ENCODE measurements around the gene EPS8L1.

The EPS8L1 gene

GRCh38 chr19:55112777-55113569 is 37.3 kb downstream of the EPS8L1 start:
- Histone ChIP-seq H3K4me1 (ENCODE audit: insufficient read depth, low read length) (peaks cover 39% of the 10 kb centered on the region), H3K4me3 (ENCODE audit: low read length) (no peak overlapping the region), H2AFZ (ENCODE audit: low read depth, low read length) (no peak overlapping the region), H3K36me3 (ENCODE audit: insufficient read depth, low read length) (peaks cover 25% of the 10 kb centered on the region), H3K27me3 (ENCODE audit: insufficient read depth, low read length) (no peaks in the 10 kb centered on the region), H3K9me3 (ENCODE audit: low read length) (no peaks in the 10 kb centered on the region)

DNA sequence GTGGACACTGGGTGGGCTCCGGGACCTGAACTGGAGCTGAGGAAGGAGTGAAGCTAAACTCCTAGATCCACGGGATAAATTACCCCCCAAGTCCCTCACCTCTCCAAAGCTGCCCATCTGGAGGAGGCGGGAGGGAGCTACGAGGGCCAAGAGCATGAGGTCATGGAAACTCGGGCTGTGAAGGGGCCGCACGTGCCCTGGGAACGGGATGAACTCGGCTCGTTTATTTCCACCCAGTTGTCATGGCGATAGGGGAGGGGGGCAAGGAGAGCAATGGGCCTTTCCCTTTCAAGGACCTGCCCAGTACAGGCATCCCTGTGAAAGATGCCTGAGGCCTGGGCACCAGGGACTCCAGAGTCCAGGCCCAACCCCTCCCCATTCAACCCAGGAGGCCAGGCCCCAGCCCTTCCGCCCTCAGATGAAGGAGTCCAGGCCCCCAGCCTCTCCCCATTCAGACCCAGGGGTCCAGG is 37.9 kb downstream of the EPS8L1 start:
- H3K27me3 ChIP-seq (ENCODE audit: insufficient read depth, low read length), result no peaks in the 10 kb centered on the region
- peaks cover 44% of the 10 kb centered on the region for H3K4me1 ChIP-seq (ENCODE audit: insufficient read depth, low read length)
- no peaks in the 10 kb centered on the region for H3K9me3 ChIP-seq (ENCODE audit: low read length)
- peaks cover 25% of the 10 kb centered on the region for H3K36me3 ChIP-seq (ENCODE audit: insufficient read depth, low read length)
- no peak overlapping the region for H3K4me3 ChIP-seq (ENCODE audit: low read length)
- H2AFZ ChIP-seq (ENCODE audit: low read depth, low read length), result no peak overlapping the region

DNA sequence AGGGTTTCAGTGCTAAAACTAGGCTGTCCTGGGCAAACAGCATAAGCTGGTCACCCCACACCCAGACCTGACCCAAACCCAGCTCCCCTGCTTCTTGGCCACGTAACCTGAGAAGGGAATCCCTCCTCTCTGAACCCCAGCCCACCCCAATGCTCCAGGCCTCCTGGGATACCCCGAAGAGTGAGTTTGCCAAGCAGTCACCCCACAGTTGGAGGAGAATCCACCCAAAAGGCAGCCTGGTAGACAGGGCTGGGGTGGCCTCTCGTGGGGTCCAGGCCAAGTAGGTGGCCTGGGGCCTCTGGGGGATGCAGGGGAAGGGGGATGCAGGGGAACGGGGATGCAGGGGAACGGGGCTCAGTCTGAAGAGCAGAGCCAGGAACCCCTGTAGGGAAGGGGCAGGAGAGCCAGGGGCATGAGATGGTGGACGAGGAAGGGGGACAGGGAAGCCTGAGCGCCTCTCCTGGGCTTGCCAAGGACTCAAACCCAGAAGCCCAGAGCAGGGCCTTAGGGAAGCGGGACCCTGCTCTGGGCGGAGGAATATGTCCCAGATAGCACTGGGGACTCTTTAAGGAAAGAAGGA is 39.0 kb downstream of the EPS8L1 start:
- Histone ChIP-seq H3K4me3 (ENCODE audit: low read length) (no peak overlapping the region), H3K9me3 (ENCODE audit: low read length) (no peaks in the 10 kb centered on the region), H2AFZ (ENCODE audit: low read depth, low read length) (no peak overlapping the region), H3K27me3 (ENCODE audit: insufficient read depth, low read length) (no peaks in the 10 kb centered on the region), H3K36me3 (ENCODE audit: insufficient read depth, low read length) (peaks cover 18% of the 10 kb centered on the region), H3K4me1 (ENCODE audit: insufficient read depth, low read length) (peaks cover 44% of the 10 kb centered on the region)

DNA sequence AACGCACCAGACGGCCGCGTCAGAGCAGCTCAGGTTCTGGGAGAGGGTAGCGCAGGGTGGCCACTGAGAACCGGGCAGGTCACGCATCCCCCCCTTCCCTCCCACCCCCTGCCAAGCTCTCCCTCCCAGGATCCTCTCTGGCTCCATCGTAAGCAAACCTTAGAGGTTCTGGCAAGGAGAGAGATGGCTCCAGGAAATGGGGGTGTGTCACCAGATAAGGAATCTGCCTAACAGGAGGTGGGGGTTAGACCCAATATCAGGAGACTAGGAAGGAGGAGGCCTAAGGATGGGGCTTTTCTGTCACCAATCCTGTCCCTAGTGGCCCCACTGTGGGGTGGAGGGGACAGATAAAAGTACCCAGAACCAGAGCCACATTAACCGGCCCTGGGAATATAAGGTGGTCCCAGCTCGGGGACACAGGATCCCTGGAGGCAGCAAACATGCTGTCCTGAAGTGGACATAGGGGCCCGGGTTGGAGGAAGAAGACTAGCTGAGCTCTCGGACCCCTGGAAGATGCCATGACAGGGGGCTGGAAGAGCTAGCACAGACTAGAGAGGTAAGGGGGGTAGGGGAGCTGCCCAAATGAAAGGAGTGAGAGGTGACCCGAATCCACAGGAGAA is 39.9 kb downstream of the EPS8L1 start:
- peak overlapping the region; percentile 87 for H3K4me3 ChIP-seq (ENCODE audit: low read length)
- no peaks in the 10 kb centered on the region for H3K27me3 ChIP-seq (ENCODE audit: insufficient read depth, low read length)
- H3K9me3 ChIP-seq (ENCODE audit: low read length), result no peaks in the 10 kb centered on the region
- H3K4me1 ChIP-seq (ENCODE audit: insufficient read depth, low read length), result peaks cover 44% of the 10 kb centered on the region
- H3K36me3 ChIP-seq (ENCODE audit: insufficient read depth, low read length), result peaks cover 10% of the 10 kb centered on the region
- no peak overlapping the region for H2AFZ ChIP-seq (ENCODE audit: low read depth, low read length)

- H3K36me3 ChIP-seq (ENCODE audit: insufficient read depth, low read length), result peaks cover 9% of the 10 kb centered on the region
- no peak overlapping the region for H2AFZ ChIP-seq (ENCODE audit: low read depth, low read length)
- peaks cover 44% of the 10 kb centered on the region for H3K4me1 ChIP-seq (ENCODE audit: insufficient read depth, low read length)
- peak overlapping the region; percentile 87 for H3K4me3 ChIP-seq (ENCODE audit: low read length)
- no peaks in the 10 kb centered on the region for H3K9me3 ChIP-seq (ENCODE audit: low read length)
- H3K27me3 ChIP-seq (ENCODE audit: insufficient read depth, low read length), result no peaks in the 10 kb centered on the region
Observed at GRCh38 chr19:55116232-55116858, 40.7 kb downstream of the EPS8L1 start.

GRCh38 chr19:55116859-55117662 is 41.4 kb downstream of the EPS8L1 start, which contains the start of gene PPP1R12C:
TSS of gene PPP1R12C (minus strand) at chr19:55117637. CDS start at chr19:55117543, 94 bp downstream.
- Histone ChIP-seq H3K27me3 (ENCODE audit: insufficient read depth, low read length) (no peaks in the 10 kb centered on the region), H3K9me3 (ENCODE audit: low read length) (no peaks in the 10 kb centered on the region), H2AFZ (ENCODE audit: low read depth, low read length) (peak within 1 kb of the TSS; percentile 88), H3K4me3 (ENCODE audit: low read length) (peak within 1 kb of the TSS; percentile 87), H3K4me1 (ENCODE audit: insufficient read depth, low read length) (peaks cover 44% of the 10 kb centered on the region), H3K36me3 (ENCODE audit: insufficient read depth, low read length) (peaks cover 5% of the 10 kb centered on the region)

- H3K4me3 ChIP-seq (ENCODE audit: low read length), result peak overlapping the region; percentile 87
- peak overlapping the region; percentile 88 for H2AFZ ChIP-seq (ENCODE audit: low read depth, low read length)
- H3K9me3 ChIP-seq (ENCODE audit: low read length), result no peaks in the 10 kb centered on the region
- no peaks in the 10 kb centered on the region for H3K36me3 ChIP-seq (ENCODE audit: insufficient read depth, low read length)
- no peaks in the 10 kb centered on the region for H3K27me3 ChIP-seq (ENCODE audit: insufficient read depth, low read length)
- H3K4me1 ChIP-seq (ENCODE audit: insufficient read depth, low read length), result peaks cover 42% of the 10 kb centered on the region
Observed at GRCh38 chr19:55117663-55118391, 42.2 kb downstream of the EPS8L1 start.

DNA sequence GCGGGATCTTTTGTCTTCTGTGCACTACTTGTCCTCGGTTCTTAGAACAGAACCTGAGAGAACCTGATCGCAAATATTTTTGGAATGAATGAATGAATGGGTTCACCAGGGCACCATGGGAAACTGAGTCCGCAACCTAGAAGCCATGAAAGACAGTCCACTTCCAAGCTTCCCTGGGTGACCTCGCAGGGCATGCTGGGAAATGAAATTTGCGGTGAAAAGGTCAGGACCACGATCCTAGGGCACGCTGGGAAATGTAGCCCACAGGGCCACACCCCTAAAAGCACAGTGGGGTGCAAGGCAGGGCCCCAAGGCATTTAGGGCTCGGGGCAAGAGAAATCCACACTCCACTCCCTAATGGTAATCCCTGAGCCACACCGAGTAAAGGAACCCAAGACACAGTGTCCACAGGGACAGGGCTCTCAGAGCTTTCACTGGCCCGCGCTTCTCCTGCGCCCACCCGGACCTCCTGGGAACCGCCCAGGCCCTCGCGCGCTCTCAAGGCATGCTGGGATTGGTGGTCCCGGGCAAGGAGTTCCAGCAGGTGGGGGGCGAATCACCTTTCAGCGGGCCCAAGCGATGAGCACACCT is 42.8 kb downstream of the EPS8L1 start:
- H3K9me3 ChIP-seq (ENCODE audit: low read length), result peaks cover 3% of the 10 kb centered on the region
- H3K36me3 ChIP-seq (ENCODE audit: insufficient read depth, low read length), result no peaks in the 10 kb centered on the region
- H3K4me3 ChIP-seq (ENCODE audit: low read length), result peak overlapping the region; percentile 82
- peaks cover 35% of the 10 kb centered on the region for H3K4me1 ChIP-seq (ENCODE audit: insufficient read depth, low read length)
- H3K27me3 ChIP-seq (ENCODE audit: insufficient read depth, low read length), result no peaks in the 10 kb centered on the region
- peak overlapping the region; percentile 88 for H2AFZ ChIP-seq (ENCODE audit: low read depth, low read length)

- H2AFZ ChIP-seq (ENCODE audit: low read depth, low read length), result no peak overlapping the region
- no peaks in the 10 kb centered on the region for H3K36me3 ChIP-seq (ENCODE audit: insufficient read depth, low read length)
- peaks cover 3% of the 10 kb centered on the region for H3K9me3 ChIP-seq (ENCODE audit: low read length)
Observed at GRCh38 chr19:55119053-55119452, 43.4 kb downstream of the EPS8L1 start.

GRCh38 chr19:55131421-55131820 is 55.8 kb downstream of the EPS8L1 start:
- no peak overlapping the region for H2AFZ ChIP-seq (ENCODE audit: low read depth, low read length)
- H3K4me1 ChIP-seq (ENCODE audit: insufficient read depth, low read length), result peaks cover 9% of the 10 kb centered on the region
- no peak overlapping the region for H3K4me3 ChIP-seq (ENCODE audit: low read length)
- no peaks in the 10 kb centered on the region for H3K36me3 ChIP-seq (ENCODE audit: insufficient read depth, low read length)
- no peaks in the 10 kb centered on the region for H3K9me3 ChIP-seq (ENCODE audit: low read length)
- peaks cover 7% of the 10 kb centered on the region for H3K27me3 ChIP-seq (ENCODE audit: insufficient read depth, low read length)

More at GRCh38 chr19:55119053-55119452, 43.4 kb downstream of the EPS8L1 start:
- Histone ChIP-seq H3K4me3 (ENCODE audit: low read length) (no peak overlapping the region), H3K4me1 (ENCODE audit: insufficient read depth, low read length) (peaks cover 36% of the 10 kb centered on the region), H3K27me3 (ENCODE audit: insufficient read depth, low read length) (no peaks in the 10 kb centered on the region)

DNA sequence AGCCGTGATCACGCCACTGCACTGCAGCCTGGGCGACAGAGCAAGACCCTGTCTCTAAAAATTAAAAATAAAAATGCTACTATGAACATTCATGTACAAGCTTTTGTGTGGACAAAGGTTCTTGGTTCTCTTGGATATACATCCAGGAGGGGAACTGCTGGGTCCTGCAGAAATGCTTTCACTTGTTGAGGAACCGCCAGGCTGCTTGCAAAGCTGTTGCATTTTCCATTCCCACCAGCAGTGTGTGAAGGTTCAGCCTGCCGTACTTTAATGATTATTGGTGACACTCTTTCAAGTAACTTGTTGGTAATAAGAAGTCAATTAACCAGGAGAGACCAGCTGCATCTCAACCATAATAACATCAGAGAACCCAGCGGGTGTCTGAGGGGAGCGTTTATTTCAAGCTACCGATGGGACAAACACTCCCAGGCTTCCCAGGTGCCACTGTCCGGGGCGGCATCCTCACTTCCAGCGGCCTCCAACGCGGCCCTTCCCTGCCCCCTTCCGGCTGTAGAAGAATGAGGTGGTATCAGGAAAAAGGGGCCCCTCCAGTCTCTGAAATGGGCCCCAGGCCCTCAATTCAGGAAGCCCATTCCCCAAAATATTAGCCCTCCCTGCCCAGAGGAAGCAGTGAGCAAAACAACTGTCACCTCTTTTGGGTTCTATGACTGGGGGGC is 56.9 kb downstream of the EPS8L1 start:
- Histone ChIP-seq H3K27me3 (ENCODE audit: insufficient read depth, low read length) (peaks cover 7% of the 10 kb centered on the region), H2AFZ (ENCODE audit: low read depth, low read length) (no peak overlapping the region), H3K36me3 (ENCODE audit: insufficient read depth, low read length) (no peaks in the 10 kb centered on the region), H3K4me1 (ENCODE audit: insufficient read depth, low read length) (peaks cover 10% of the 10 kb centered on the region), H3K9me3 (ENCODE audit: low read length) (no peaks in the 10 kb centered on the region), H3K4me3 (ENCODE audit: low read length) (no peak overlapping the region)

All from neuron (in vitro differentiated cells).